22Rv1 (cell line): ENCODE data around the gene TTK.

Experiments used
- CTCF ChIP-seq: fragments of 450-650 bp; IDR thresholded peaks from 2 replicates; pipeline ENCODE4 v1.5.1; 2017; ENCODE audit warnings: mild to moderate bottlenecking
- ZFX ChIP-seq: fragments of 450-650 bp; IDR thresholded peaks from 2 replicates; pipeline ENCODE4 v1.6.1; 2017; ENCODE audit warnings: antibody characterized with exemption, borderline replicate concordance

DNA sequence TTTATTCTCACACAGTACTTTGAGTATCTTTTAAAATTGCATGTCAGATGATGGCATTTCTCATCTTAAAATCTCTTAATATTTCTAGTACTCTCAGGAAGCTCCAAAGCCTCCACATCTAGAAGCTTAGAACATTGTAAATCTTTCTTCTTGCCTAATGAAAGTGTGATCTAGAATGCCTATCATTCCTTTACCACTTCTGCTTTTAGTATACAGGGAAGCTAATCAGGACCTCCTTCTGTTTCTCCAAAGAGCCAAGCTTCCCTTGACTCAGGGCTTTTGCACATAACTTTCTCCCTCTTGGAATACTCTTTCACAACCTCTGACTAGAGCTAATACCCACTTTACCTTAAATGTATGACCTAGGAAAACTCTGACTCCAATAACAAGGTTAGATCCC, 49.6 kb upstream of the TTK start:
- no peak for TF ChIP-seq CTCF
- TF ChIP-seq ZFX: no peak
